ENCODE results near the gene KRT9. TPM values are rescaled to one million over a fixed set of nuclear protein-coding genes. Genes with fewer than 3 reads are reported as not detected.

The KRT9 gene
- polyA plus RNA-seq, 2 of the 4 experiments (the other 2 are of a cell fraction) = not detected

DNA sequence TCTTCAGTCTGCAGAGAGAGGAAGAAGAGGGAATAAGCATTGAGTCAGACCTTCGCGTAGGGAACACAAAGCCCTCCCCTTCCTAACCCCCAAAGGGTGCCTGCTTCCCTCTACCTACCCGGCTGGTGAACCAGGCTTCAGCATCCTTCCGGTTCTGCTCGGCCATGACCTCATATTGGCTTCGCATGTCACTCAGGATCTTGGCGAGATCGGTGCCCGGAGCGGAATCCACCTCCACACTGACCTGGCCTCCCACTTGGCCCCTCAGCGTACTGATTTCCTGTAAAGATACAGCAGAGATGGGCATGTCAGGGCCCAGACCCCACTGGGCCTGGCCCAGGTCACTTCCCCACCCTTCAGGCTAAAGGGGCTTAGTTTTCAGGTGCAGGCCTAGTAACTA lies 47.6 kb downstream of the KRT9 start:
- ATAC-seq (no peak), FAIRE-seq (no peak), DNase-seq (ENCODE audit: low read depth in 1 of 2, low spot score in 1 of 2) (no peak)
- H3K27ac ChIP-seq = peak overlapping the region in 1 of 2 experiments; percentile 48; a peak in 2 of 6 replicates
- TF ChIP-seq BHLHE40 (IDR thresholded peaks at IDR 0.05; ENCODE audit: low read depth, low read length) = no peak
- no peak overlapping the region for H3K4me3 ChIP-seq
- no peak overlapping the region for H3K4me2 ChIP-seq
- peaks cover 38% of the 10 kb centered on the region for H3K4me1 ChIP-seq
- ChIA-PET CTCF (interaction anchor here (1.1 to 3.6 kb wide), 5 partner anchors 24 to 142 kb away, joined by 4 to 25 read pairs (median 7); no protein-coding TSS in a partner anchor), POLR2A (no interaction called here)
- H3K9me3 ChIP-seq = no peaks in the 10 kb centered on the region
- 93% methylated on average over 11 of the region's 11 CpGs for WGBS (ENCODE audit: missing lambda C conversion rate)

DNA sequence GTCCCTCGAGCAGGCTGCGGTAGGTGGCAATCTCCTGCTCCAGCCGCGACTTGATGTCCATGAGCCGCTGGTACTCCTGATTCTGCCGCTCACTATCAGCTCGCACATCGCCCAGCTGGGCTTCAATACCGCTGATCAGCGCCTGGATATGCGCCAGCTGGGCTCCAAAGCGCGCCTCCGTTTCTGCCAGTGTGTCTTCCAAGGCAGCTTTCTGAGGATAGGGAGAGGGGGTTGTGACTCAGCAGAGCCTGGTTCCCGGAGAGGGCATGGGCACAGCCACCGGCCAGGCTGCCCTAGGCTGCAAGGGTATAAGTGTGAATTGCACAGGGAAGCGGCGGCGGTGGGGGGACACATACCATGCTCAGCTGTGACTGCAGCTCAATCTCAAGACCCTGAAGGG lies 48.1 kb downstream of the KRT9 start:
- WGBS (ENCODE audit: missing lambda C conversion rate) = 84% methylated on average over 19 of the region's 19 CpGs
- no peak for TF ChIP-seq PHF8 (IDR thresholded peaks at IDR 0.05; ENCODE audit: borderline replicate concordance, low read depth)
- no peak for TF ChIP-seq TFCP2L1 (CRISPR knock-in tag; IDR thresholded peaks at IDR 0.05)
- no peak for DNase-seq (ENCODE audit: low read depth in 1 of 2, low spot score in 1 of 2)
- no peak for ATAC-seq
- Histone ChIP-seq H3K9me3 (no peaks in the 10 kb centered on the region), H3K4me3 (no peak overlapping the region), H3K4me2 (no peak overlapping the region), H3K27ac (peak overlapping the region in 1 of 2 experiments; percentile 48; a peak in 3 of 6 replicates), H3K4me1 (peaks cover 35% of the 10 kb centered on the region)
- ChIA-PET CTCF (interaction anchor here (0.7 to 3.6 kb wide), 5 partner anchors 25 to 142 kb away, joined by 4 to 25 read pairs (median 7); no protein-coding TSS in a partner anchor), POLR2A (no interaction called here)
- no peak for FAIRE-seq

DNA sequence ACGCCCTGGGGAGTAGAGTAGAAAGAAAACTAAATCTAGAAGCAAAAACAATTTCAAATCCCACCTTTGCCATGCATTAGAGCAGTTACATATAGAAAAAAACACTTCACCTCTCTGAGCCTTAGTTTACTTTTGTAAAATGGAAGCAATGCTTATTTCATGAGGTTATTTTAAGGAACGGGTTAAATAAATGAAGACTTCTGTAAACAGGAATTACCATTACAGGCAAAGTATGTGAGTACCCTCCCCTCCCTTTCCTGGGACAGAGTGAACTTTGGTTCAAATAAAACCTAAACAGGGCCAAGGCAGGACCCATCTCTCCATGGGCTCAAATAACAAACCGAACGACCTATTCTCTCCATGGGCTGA lies 48.6 kb downstream of the KRT9 start:
- TF ChIP-seq BHLHE40 (IDR thresholded peaks at IDR 0.05; ENCODE audit: low read depth, low read length) = no peak
- no peak for TF ChIP-seq JUN (IDR thresholded peaks at IDR 0.05)
- no peak for TF ChIP-seq PHF8 (IDR thresholded peaks at IDR 0.05; ENCODE audit: borderline replicate concordance, low read depth)
- no peak for TF ChIP-seq ZC3H11A (IDR thresholded peaks at IDR 0.05)
- TF ChIP-seq RCOR1 (IDR thresholded peaks at IDR 0.05; ENCODE audit: low read depth, low read length) = no peak
- TF ChIP-seq, protein P1, sequence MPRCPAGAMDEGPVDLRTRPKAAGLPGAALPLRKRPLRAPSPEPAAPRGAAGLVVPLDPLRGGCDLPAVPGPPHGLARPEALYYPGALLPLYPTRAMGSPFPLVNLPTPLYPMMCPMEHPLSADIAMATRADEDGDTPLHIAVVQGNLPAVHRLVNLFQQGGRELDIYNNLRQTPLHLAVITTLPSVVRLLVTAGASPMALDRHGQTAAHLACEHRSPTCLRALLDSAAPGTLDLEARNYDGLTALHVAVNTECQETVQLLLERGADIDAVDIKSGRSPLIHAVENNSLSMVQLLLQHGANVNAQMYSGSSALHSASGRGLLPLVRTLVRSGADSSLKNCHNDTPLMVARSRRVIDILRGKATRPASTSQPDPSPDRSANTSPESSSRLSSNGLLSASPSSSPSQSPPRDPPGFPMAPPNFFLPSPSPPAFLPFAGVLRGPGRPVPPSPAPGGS (IDR thresholded peaks at IDR 0.05) = no peak
- TF ChIP-seq EHMT2 (IDR thresholded peaks at IDR 0.05; ENCODE audit: low read depth) = no peak
- no peak for TF ChIP-seq TP53 (CRISPR knock-in tag; IDR thresholded peaks at IDR 0.05)
- TF ChIP-seq, protein P2, sequence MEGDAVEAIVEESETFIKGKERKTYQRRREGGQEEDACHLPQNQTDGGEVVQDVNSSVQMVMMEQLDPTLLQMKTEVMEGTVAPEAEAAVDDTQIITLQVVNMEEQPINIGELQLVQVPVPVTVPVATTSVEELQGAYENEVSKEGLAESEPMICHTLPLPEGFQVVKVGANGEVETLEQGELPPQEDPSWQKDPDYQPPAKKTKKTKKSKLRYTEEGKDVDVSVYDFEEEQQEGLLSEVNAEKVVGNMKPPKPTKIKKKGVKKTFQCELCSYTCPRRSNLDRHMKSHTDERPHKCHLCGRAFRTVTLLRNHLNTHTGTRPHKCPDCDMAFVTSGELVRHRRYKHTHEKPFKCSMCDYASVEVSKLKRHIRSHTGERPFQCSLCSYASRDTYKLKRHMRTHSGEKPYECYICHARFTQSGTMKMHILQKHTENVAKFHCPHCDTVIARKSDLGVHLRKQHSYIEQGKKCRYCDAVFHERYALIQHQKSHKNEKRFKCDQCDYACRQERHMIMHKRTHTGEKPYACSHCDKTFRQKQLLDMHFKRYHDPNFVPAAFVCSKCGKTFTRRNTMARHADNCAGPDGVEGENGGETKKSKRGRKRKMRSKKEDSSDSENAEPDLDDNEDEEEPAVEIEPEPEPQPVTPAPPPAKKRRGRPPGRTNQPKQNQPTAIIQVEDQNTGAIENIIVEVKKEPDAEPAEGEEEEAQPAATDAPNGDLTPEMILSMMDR (IDR thresholded peaks at IDR 0.05) = no peak
- Histone ChIP-seq H3K27ac (peak overlapping the region in 1 of 2 experiments; percentile 48; a peak in 1 of 6 replicates), H3K4me1 (peaks cover 30% of the 10 kb centered on the region), H3K9me3 (no peaks in the 10 kb centered on the region), H3K4me2 (no peak overlapping the region), H3K4me3 (no peak overlapping the region)
- no peak for FAIRE-seq
- ChIA-PET POLR2A (no interaction called here), CTCF (interaction anchor here (0.7 to 3.6 kb wide), 3 partner anchors 25 to 140 kb away, joined by 4 to 35 read pairs (median 11); no protein-coding TSS in a partner anchor)
- no peak for DNase-seq (ENCODE audit: low read depth in 1 of 2, low spot score in 1 of 2)
- 92% methylated on average over 4 of the region's 4 CpGs for WGBS (ENCODE audit: missing lambda C conversion rate)
- no peak for ATAC-seq

DNA sequence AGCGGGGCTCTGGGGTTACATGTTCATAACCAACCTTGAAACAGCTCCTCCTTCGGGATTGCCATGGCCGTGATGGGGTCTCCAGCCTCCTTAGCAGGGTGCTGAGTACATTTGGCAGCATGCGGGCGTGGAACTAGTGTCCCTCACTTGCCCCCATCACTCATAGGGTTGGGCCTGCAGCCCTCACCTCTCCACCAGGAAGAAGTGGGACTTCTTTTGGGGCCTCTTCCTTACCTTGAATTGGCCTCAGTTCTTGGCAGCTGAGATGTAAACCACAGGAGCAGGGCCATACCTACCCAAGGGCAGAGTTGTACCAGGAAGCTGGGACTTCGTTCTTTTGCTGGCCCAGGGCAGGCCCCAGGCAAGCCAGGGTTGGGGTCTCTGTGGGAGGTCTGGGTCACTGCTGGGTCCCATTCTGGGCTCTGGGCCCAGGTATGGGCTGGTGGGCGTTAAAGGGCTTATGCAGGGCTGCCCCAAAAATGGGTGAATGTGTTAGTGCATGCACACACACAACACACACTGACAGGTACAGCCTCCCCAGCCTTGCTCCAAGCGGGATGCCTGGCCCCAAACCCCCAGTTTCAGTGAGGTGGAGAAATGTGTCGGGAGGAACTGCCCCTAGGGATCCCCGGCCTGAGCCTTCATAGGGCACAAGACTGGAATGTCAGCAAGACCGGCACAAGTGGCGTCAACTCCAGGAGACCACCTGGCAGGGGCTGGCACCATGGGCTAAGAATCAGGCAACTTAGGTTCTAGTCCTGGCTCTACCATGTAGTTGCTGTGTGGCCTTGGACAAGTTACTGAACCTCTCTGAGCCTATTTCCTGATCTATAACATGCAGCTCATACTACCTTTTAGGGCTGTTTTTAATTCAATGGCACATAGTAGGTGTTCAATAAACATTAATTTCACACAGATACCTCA lies 49.3 kb downstream of the KRT9 start:
- ATAC-seq (peak in 1 of 2 experiments; percentile 6; a peak in 1 of 6 replicates), FAIRE-seq (no peak), DNase-seq (ENCODE audit: low read depth in 1 of 2, low spot score in 1 of 2) (no peak)
- WGBS (ENCODE audit: missing lambda C conversion rate) = 85% methylated on average over 12 of the region's 12 CpGs
- peak overlapping the region; percentile 61 for H3K4me2 ChIP-seq
- H3K27ac ChIP-seq = peak overlapping the region; percentile 60 to 82; a peak in 5 of 6 replicates
- no peak overlapping the region for H3K4me3 ChIP-seq
- peak; percentile 77 for TF ChIP-seq ZFP36 (IDR thresholded peaks at IDR 0.05; ENCODE audit: borderline replicate concordance, partially characterized antibody)
- 0 out of 2 replicates have a peak, but pooled peaks have one; percentile 33 for TF ChIP-seq KDM1A (IDR thresholded peaks at IDR 0.05; ENCODE audit: low read depth)
- no peak for TF ChIP-seq HDAC2 (IDR thresholded peaks at IDR 0.05)
- TF ChIP-seq HEYL (CRISPR knock-in tag; IDR thresholded peaks at IDR 0.05) = no peak
- peaks cover 29% of the 10 kb centered on the region for H3K4me1 ChIP-seq
- CTCF ChIA-PET = interaction anchor here (0.6 to 3.6 kb wide), 6 partner anchors 18 to 818 kb away, joined by 3 to 35 read pairs (median 4); no protein-coding TSS in a partner anchor
- H3K9me3 ChIP-seq = no peaks in the 10 kb centered on the region
- POLR2A ChIA-PET = interaction anchor here (0.7 to 1.6 kb wide), 3 partner anchors 26 to 772 kb away, joined by 3 to 4 read pairs (median 4); partner anchors contain the start of gene EIF1

Measured in A549 (cell line).